GM12878 (cell line): ENCODE measurements around the gene PFKP. TPM values are rescaled to one million over a fixed set of nuclear protein-coding genes. Genes with fewer than 3 reads are reported as not detected.

Experiments used
- ATAC-seq: fragments of 200-7000 bp; cut with Tn5 transposase; 3 replicates; pipeline ENCODE4 v1.9.1; 2020; ENCODE audit warnings: mild to moderate bottlenecking, moderate library complexity
- BruUV-seq: library from RNA; stranded (reverse); fragments of 400-500 nt; replicated peaks from 2 replicates; lab custom pipeline; 2021; lab: Mats Ljungman, UMichigan
- CTCF ChIA-PET: fragments of 300-600 bp; sonication (Branson Sonifier 250); formaldehyde crosslinking; extraction: SDS; loops from one replicate; lab custom pipeline; 2021; ENCODE audit warnings: inconsistent platforms; lab: Yijun Ruan, JAX
- POLR2A ChIA-PET: fragments of 350-600 bp; formaldehyde crosslinking; extraction: SDS; loops from one replicate; lab custom pipeline; 2021; ENCODE audit warnings: inconsistent platforms; lab: Charles Lee
- RAD21 ChIA-PET: fragments of 300-600 bp; sonication (Branson Sonifier 250); formaldehyde crosslinking; loops from one replicate; lab custom pipeline; 2023; ENCODE audit warnings: antibody characterized with exemption; ENCODE audit not compliant: unreplicated experiment; lab: Charles Lee
- SMC1A ChIA-PET: fragments of 300-600 bp; sonication (Branson Sonifier 250); formaldehyde crosslinking; loops from one replicate; lab custom pipeline; 2023; ENCODE audit not compliant: unreplicated experiment, uncharacterized antibody; lab: Charles Lee
- DNase-seq: peaks from one replicate; pipeline ENCODE4 v3.0.0-alpha.2; 2011; ENCODE audit warnings: low read depth, low spot score
- FAIRE-seq: peaks from 3 replicates; lab custom pipeline; 2011; peaks lifted over from hg19 to GRCh38; lab: Jason Lieb, UNC
- H2AFZ ChIP-seq: 2 replicates; pipeline ENCODE4 v1.6.0; 2011; ENCODE audit warnings: low read depth, low read length, control low read depth; ENCODE audit not compliant: control insufficient read depth
- H3K27ac ChIP-seq: 2 replicates; pipeline ENCODE4 v1.5.1; 2011; ENCODE audit warnings: control low read depth; ENCODE audit not compliant: control insufficient read depth, insufficient read depth
- H3K27me3 ChIP-seq, 2 experiments: replicated peaks in 1 of 2; 2 replicates each; pipeline versions ENCODE4 v1.6.0 to v1.6.1; 2011; ENCODE audit warnings: low read length in 1 of 2; ENCODE audit not compliant: control insufficient read depth in 2 of 2, insufficient read depth in 2 of 2
- H3K36me3 ChIP-seq, 2 experiments: 2 replicates each; pipeline ENCODE4 v1.5.1; 2011; ENCODE audit warnings: low read length in 1 of 2; ENCODE audit not compliant: control insufficient read depth in 2 of 2, insufficient read depth in 2 of 2
- H3K4me1 ChIP-seq: 2 replicates; pipeline ENCODE4 v1.6.1; 2011; ENCODE audit warnings: mild to moderate bottlenecking, low read length, moderate library complexity, mixed read lengths; ENCODE audit not compliant: control insufficient read depth, insufficient read depth
- H3K4me2 ChIP-seq: 2 replicates; pipeline ENCODE4 v1.6.0; 2011; ENCODE audit warnings: control low read depth; ENCODE audit not compliant: control insufficient read depth, insufficient read depth
- H3K4me3 ChIP-seq: fragments of 200-600 bp; sonication (generic); 2 replicates; pipeline ENCODE4 v1.5.1; 2016
- H3K79me2 ChIP-seq: 2 replicates; pipeline ENCODE4 v1.6.0; 2011; ENCODE audit warnings: low read length; ENCODE audit not compliant: control insufficient read depth, insufficient read depth
- H3K9ac ChIP-seq: 2 replicates; pipeline ENCODE4 v1.8.0; 2011; ENCODE audit warnings: low read length, control low read depth, mixed read lengths; ENCODE audit not compliant: control insufficient read depth, insufficient read depth
- H3K9me3 ChIP-seq: replicated peaks from 3 replicates; pipeline ENCODE4 v1.5.1; 2011; ENCODE audit warnings: mild to moderate bottlenecking, low read length; ENCODE audit not compliant: control insufficient read depth, insufficient read depth
- H4K20me1 ChIP-seq: 2 replicates; pipeline ENCODE4 v1.6.0; 2011; ENCODE audit not compliant: control insufficient read depth, insufficient read depth
- CBX5 ChIP-seq: sonication (generic); IDR thresholded peaks from 2 replicates; pipeline ENCODE4 v1.6.1; 2016; ENCODE audit warnings: low read depth, moderate library complexity, mild to moderate bottlenecking, inconsistent platforms
- HDGF ChIP-seq: fragments of 450-650 bp; IDR thresholded peaks from 2 replicates; pipeline ENCODE4 v1.6.1; 2016; ENCODE audit warnings: antibody characterized with exemption
- JUND ChIP-seq: IDR thresholded peaks from 2 replicates; pipeline ENCODE4 v1.6.1; 2012; ENCODE audit warnings: low read depth, mild to moderate bottlenecking, low read length, improper control_type of control experiment, moderate library complexity
- POLR2A ChIP-seq: IDR thresholded peaks from 2 replicates; pipeline ENCODE4 v1.6.1; 2011; ENCODE audit warnings: low read depth, mild to moderate bottlenecking, low read length
- POLR2AphosphoS5 ChIP-seq: IDR thresholded peaks from 2 replicates; pipeline ENCODE4 v1.6.1; 2011; ENCODE audit warnings: mild to moderate bottlenecking, low read length, inconsistent platforms
- ZNF207 ChIP-seq: fragments of 450-650 bp; IDR thresholded peaks from 2 replicates; pipeline ENCODE4 v1.6.1; 2014; ENCODE audit warnings: antibody characterized with exemption, mild to moderate bottlenecking, borderline replicate concordance
- ZNF622 ChIP-seq: fragments of 450-650 bp; IDR thresholded peaks from 2 replicates; pipeline ENCODE4 v1.6.1; 2017; ENCODE audit warnings: mild to moderate bottlenecking, inconsistent platforms
- WGBS: methylation state at CpG from one replicate; pipeline ENCODE4 v1.1.6; 2016; ENCODE audit warnings: low lambda C conversion rate; ENCODE audit not compliant: insufficient replicate concordance, insufficient coverage; ENCODE audit errors: missing lambda C conversion rate; 5-methylcytosine and 5-hydroxymethylcytosine counted together
- in situ Hi-C: fragments of 300-500 bp; cut with MboI; formaldehyde crosslinking; loops from 9 replicates; pipeline ENCODE4 v1.14.3; 2018; ENCODE audit warnings: mixed read lengths
- intact Hi-C: fragments of 100-400 bp; cut with micrococcal nuclease; formaldehyde crosslinking; loops from one replicate; pipeline ENCODE4 v1.14.2; 2022; ENCODE audit not compliant: unreplicated experiment
- polyA plus RNA-seq, 11 experiments: library from polyadenylated mRNA; depleted of rRNA in 4 of 11; unstranded in 6 of 11; stranded (reverse) in 5 of 11; fragments of >200 nt; fragmentation: Nextera tagmentation in 4 of 11; fragmentation: Illumina TruSeq in 1 of 11; extraction: Ambion mirVana in 4 of 11; extraction: Trizol in 1 of 11; gene quantifications; 1 replicate in 1 of 11; 2 replicates in 10 of 11; pipeline versions ENCODE4 v1.2.1 to v1.2.3, GENCODE V29; 2011 to 2016; ENCODE audit warnings: inconsistent platforms in 2 of 11, missing spikeins in 2 of 11, low read depth in 1 of 11
- total RNA-seq, 4 experiments: library from RNA; depleted of rRNA in 3 of 4; stranded (reverse); fragments of >200 nt in 3 of 4; fragmentation: Illumina TruSeq in 1 of 4; extraction: Trizol in 1 of 4; gene quantifications; 2 replicates each; pipeline versions ENCODE4 v1.2.1 to v1.2.3, GENCODE V29; 2013 to 2021
- TF ChIP-seq, protein P1 (sequence below): fragments of 450-650 bp; IDR thresholded peaks from 2 replicates; pipeline ENCODE4 v1.6.1; 2017; ENCODE audit warnings: borderline replicate concordance

PFKP gene
- total and polyA plus RNA-seq, 10 of the 15 experiments (the other 5 are each of a cell fraction or from before 2014, with no cell fraction given) = 27.0 to 145 (median 95.7) TPM

DNA sequence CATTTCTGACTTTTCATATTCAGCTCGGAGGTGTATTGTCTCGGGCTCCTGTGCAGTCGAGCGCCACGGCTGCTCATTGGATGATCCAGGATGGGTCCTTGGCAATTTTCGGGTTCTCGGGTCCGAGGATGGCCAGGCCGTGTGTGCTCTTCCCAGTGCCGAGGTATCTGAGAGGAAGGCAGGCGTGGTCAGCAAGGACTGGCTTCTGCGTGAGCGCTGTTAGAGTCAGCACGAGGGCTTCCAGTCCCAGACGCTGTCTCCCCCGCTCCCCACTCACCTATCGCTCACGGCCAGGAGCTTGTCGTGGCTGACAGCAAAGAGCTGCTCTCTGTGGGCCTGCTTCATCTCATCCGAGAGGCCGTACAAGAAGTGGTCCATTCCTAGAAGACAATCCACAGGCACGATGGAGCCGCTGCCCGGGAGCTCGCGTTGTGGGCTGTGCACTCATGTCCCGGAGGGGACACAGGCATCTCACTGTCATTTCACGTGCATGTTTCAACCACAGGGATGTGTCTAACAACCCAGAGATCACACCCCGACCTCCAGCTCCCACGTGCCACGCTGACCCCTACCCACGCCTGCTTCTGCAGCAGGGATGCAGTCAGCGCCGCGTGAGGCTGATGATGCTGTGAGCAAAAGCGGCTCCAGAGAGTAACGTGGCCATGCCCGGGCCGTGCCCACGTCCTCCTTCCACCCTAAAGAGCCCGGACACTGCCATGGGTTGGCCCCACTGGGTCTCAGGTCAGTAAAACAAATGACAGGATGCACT is 70.8 kb downstream of the PFKP start:
- no peak for TF ChIP-seq JUND
- TF ChIP-seq, protein P1, sequence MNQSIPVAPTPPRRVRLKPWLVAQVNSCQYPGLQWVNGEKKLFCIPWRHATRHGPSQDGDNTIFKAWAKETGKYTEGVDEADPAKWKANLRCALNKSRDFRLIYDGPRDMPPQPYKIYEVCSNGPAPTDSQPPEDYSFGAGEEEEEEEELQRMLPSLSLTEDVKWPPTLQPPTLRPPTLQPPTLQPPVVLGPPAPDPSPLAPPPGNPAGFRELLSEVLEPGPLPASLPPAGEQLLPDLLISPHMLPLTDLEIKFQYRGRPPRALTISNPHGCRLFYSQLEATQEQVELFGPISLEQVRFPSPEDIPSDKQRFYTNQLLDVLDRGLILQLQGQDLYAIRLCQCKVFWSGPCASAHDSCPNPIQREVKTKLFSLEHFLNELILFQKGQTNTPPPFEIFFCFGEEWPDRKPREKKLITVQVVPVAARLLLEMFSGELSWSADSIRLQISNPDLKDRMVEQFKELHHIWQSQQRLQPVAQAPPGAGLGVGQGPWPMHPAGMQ = no peak
- TF ChIP-seq POLR2AphosphoS5 = peak; percentile 50
- peak; percentile 41 for TF ChIP-seq POLR2A
- TF ChIP-seq HDGF = no peak
- no peak for TF ChIP-seq ZNF207
- no peak for TF ChIP-seq CBX5
- TF ChIP-seq ZNF622 = no peak
- in situ Hi-C loops = no loop called here
- Histone ChIP-seq H3K27ac (no peak overlapping the region), H3K4me3 (no peak overlapping the region), H3K9ac (no peak overlapping the region), H3K79me2 (no peaks in the 10 kb centered on the region), H2AFZ (no peak overlapping the region), H3K4me2 (no peak overlapping the region), H4K20me1 (no peaks in the 10 kb centered on the region), H3K9me3 (no peaks in the 10 kb centered on the region), H3K4me1 (no peaks in the 10 kb centered on the region), H3K36me3 (peaks cover 22 to 58% of the 10 kb centered on the region in 2 experiments), H3K27me3 (no peaks in the 10 kb centered on the region)
- 95% methylated on average over 41 of the region's 41 CpGs for WGBS
- ChIA-PET POLR2A (no interaction called here), SMC1A (no interaction called here), RAD21 (no interaction called here), CTCF (no interaction called here)
- intact Hi-C loops = no loop called here
- DNase-seq (no peak), ATAC-seq (no peak; the same call in 2 of the 3 replicates), FAIRE-seq (no peak)
- BruUV-seq = no TSS peak
